ENCODE results near the gene BRIP1. TPM values are rescaled to one million over a fixed set of nuclear protein-coding genes. Genes with fewer than 3 reads are reported as not detected.

Gene BRIP1
- total RNA-seq, 1 donor from 2014 or later, result 66.4 TPM

- Histone ChIP-seq H3K27ac (no peak overlapping the region), H2AFZ (replicated peaks) (no peak overlapping the region)
- H3K36me3 Mint-ChIP-seq, result peaks cover 38% of the 10 kb centered on the region
Observed at GRCh38 chr17:61715348-61715747, 148.0 kb downstream of the BRIP1 start.

GRCh38 chr17:61714300-61714699 is 149.0 kb downstream of the BRIP1 start:
- no peak for DNase-seq (ENCODE audit: low spot score)
- Mint-ChIP-seq H3K9me3 (peaks cover 16% of the 10 kb centered on the region), H3K4me3 (no peak overlapping the region), H3K36me3 (peaks cover 40% of the 10 kb centered on the region), H3K27ac (no peak overlapping the region), H3K27me3 (ENCODE audit: insufficient read depth, low read depth) (no peaks in the 10 kb centered on the region), H3K4me1 (no peaks in the 10 kb centered on the region)
- Histone ChIP-seq H3K9me3 (ENCODE audit: low read depth) (peaks cover 6% of the 10 kb centered on the region), H4K20me1 (ENCODE audit: low read depth) (no peaks in the 10 kb centered on the region), H2AFZ (replicated peaks) (no peak overlapping the region), H3K36me3 (peaks cover 24% of the 10 kb centered on the region), H3K4me3 (no peak overlapping the region), H3K27me3 (no peaks in the 10 kb centered on the region), H3K27ac (no peak overlapping the region), H3K4me2 (no peak overlapping the region), H3K4me1 (no peaks in the 10 kb centered on the region), H3K79me2 (ENCODE audit: low read depth) (no peaks in the 10 kb centered on the region), H3K9ac (no peak overlapping the region), H3F3A (ENCODE audit: low read depth) (no peaks in the 10 kb centered on the region)
- no peak for TF ChIP-seq EZH2 (IDR thresholded peaks at IDR 0.05)
- TF ChIP-seq EZH2phosphoT487 (IDR thresholded peaks at IDR 0.05), result no peak
- TF ChIP-seq CTCF (IDR thresholded peaks at IDR 0.05), result no peak

More at GRCh38 chr17:61715348-61715747, 148.0 kb downstream of the BRIP1 start:
- H3K9ac ChIP-seq, result no peak overlapping the region
- H3K9me3 Mint-ChIP-seq, result peaks cover 19% of the 10 kb centered on the region
- no peak overlapping the region for H3K27ac Mint-ChIP-seq
- no peaks in the 10 kb centered on the region for H3K27me3 Mint-ChIP-seq (ENCODE audit: insufficient read depth, low read depth)
- peaks cover 17% of the 10 kb centered on the region for H3K36me3 ChIP-seq
- H3K4me2 ChIP-seq, result no peak overlapping the region
- no peak for TF ChIP-seq CTCF (IDR thresholded peaks at IDR 0.05)
- no peak for TF ChIP-seq EZH2 (IDR thresholded peaks at IDR 0.05)
- no peak for TF ChIP-seq EZH2phosphoT487 (IDR thresholded peaks at IDR 0.05)
- no peaks in the 10 kb centered on the region for H3K4me1 ChIP-seq
- no peaks in the 10 kb centered on the region for H3K79me2 ChIP-seq (ENCODE audit: low read depth)
- H3K4me3 ChIP-seq, result no peak overlapping the region
- H3K4me1 Mint-ChIP-seq, result no peaks in the 10 kb centered on the region
- no peak overlapping the region for H3K4me3 Mint-ChIP-seq
- DNase-seq (ENCODE audit: low spot score), result no peak
- H3K9me3 ChIP-seq (ENCODE audit: low read depth), result peaks cover 6% of the 10 kb centered on the region
- H3K27me3 ChIP-seq, result no peaks in the 10 kb centered on the region
- H3F3A ChIP-seq (ENCODE audit: low read depth), result no peaks in the 10 kb centered on the region
- H4K20me1 ChIP-seq (ENCODE audit: low read depth), result no peaks in the 10 kb centered on the region

DNA sequence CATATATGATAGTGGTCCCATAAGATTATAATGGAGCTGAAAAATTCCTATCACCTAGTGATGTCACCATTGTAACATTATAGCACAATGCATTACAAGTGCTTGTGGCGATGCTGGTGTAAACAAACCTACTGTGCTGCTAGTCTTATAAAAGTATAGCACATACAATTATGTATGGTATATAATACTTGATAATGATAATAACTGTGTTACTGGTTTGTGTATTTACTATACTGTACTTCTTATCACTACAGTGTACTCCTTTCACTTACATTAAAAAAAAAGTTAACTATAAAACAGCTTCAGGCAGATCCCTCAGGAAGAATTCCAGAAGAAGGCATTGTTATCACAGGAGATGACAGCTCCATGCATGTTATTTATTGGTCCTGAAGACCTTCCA is 150.3 kb downstream of the BRIP1 start:
- no peak overlapping the region for H3K27ac ChIP-seq
- Mint-ChIP-seq H3K9me3 (peaks cover 15% of the 10 kb centered on the region), H3K4me3 (no peak overlapping the region), H3K27me3 (ENCODE audit: insufficient read depth, low read depth) (no peaks in the 10 kb centered on the region), H3K4me1 (no peaks in the 10 kb centered on the region), H3K36me3 (peaks cover 44% of the 10 kb centered on the region), H3K27ac (no peak overlapping the region)
- H3K79me2 ChIP-seq (ENCODE audit: low read depth), result no peaks in the 10 kb centered on the region
- H3F3A ChIP-seq (ENCODE audit: low read depth), result no peaks in the 10 kb centered on the region
- H4K20me1 ChIP-seq (ENCODE audit: low read depth), result no peaks in the 10 kb centered on the region
- no peak overlapping the region for H3K9ac ChIP-seq
- no peak for DNase-seq (ENCODE audit: low spot score)
- peaks cover 6% of the 10 kb centered on the region for H3K9me3 ChIP-seq (ENCODE audit: low read depth)
- H3K4me1 ChIP-seq, result no peaks in the 10 kb centered on the region
- H3K36me3 ChIP-seq, result peaks cover 24% of the 10 kb centered on the region
- H3K4me3 ChIP-seq, result no peak overlapping the region
- TF ChIP-seq CTCF (IDR thresholded peaks at IDR 0.05) (no peak), EZH2phosphoT487 (IDR thresholded peaks at IDR 0.05) (no peak), EZH2 (IDR thresholded peaks at IDR 0.05) (no peak)
- H3K27me3 ChIP-seq, result no peaks in the 10 kb centered on the region
- H3K4me2 ChIP-seq, result no peak overlapping the region
- H2AFZ ChIP-seq (replicated peaks), result no peak overlapping the region
